Panc1 (cell line): ENCODE data around the gene FTCDNL1. TPM values are rescaled to one million over a fixed set of nuclear protein-coding genes. Genes with fewer than 3 reads are reported as not detected.

Experiments used
- ATAC-seq: fragments of 200-7000 bp; cut with Tn5 transposase; 2 replicates; pipeline ENCODE4 v1.9.1; 2020; ENCODE audit warnings: mild to moderate bottlenecking, moderate library complexity
- BruUV-seq: library from RNA; stranded (reverse); fragments of 400-500 nt; replicated peaks from 2 replicates; lab custom pipeline; 2021; lab: Mats Ljungman, UMichigan
- CTCF ChIA-PET: fragments of 300-600 bp; sonication (Branson Sonifier 250); formaldehyde crosslinking; loops from one replicate; lab custom pipeline; 2022; ENCODE audit warnings: antibody characterized with exemption; lab: Charles Lee
- POLR2A ChIA-PET: fragments of 300-600 bp; sonication (Branson Sonifier 250); formaldehyde crosslinking; loops from one replicate; lab custom pipeline; 2022; ENCODE audit warnings: antibody characterized with exemption; lab: Charles Lee
- DNase-seq: peaks from one replicate; pipeline ENCODE4 v3.0.0-alpha.2; 2010; ENCODE audit warnings: low read depth, low spot score
- H3K27ac ChIP-seq: 2 replicates; pipeline ENCODE4 v1.5.1; 2011; ENCODE audit warnings: mild to moderate bottlenecking, low read length, inconsistent platforms
- H3K27me3 ChIP-seq: fragments of 200-500 bp; sonication (Bioruptor generic); 2 replicates; pipeline ENCODE4 v1.6.0; 2014; ENCODE audit warnings: low read length, inconsistent platforms; ENCODE audit not compliant: control insufficient read depth, insufficient read depth
- H3K36me3 ChIP-seq: fragments of 200-500 bp; sonication (Bioruptor generic); 2 replicates; pipeline ENCODE4 v1.5.1; 2014; ENCODE audit warnings: inconsistent platforms, mild to moderate bottlenecking, low read length, moderate library complexity; ENCODE audit not compliant: control insufficient read depth, insufficient read depth
- H3K4me1 ChIP-seq: 2 replicates; pipeline ENCODE4 v1.5.1; 2011; ENCODE audit warnings: inconsistent platforms, mild to moderate bottlenecking, low read length, moderate library complexity; ENCODE audit not compliant: control insufficient read depth, insufficient read depth
- H3K4me3 ChIP-seq, 2 experiments: 2 replicates each; pipeline ENCODE4 v1.5.1; 2011 to 2012; ENCODE audit warnings: low read depth in 2 of 2, low read length in 2 of 2, mild to moderate bottlenecking in 2 of 2, inconsistent platforms in 1 of 2, moderate library complexity in 1 of 2
- H3K9me3 ChIP-seq: fragments of 200-500 bp; sonication (Bioruptor generic); 2 replicates; pipeline ENCODE4 v1.5.1; 2014; ENCODE audit warnings: low read depth, mild to moderate bottlenecking, inconsistent platforms, low read length, moderate library complexity; ENCODE audit not compliant: control insufficient read depth, insufficient read depth
- CTCF ChIP-seq: fragments of 450-650 bp; IDR thresholded peaks from 2 replicates; pipeline ENCODE4 v1.5.1; 2017; ENCODE audit warnings: mild to moderate bottlenecking
- POLR2AphosphoS5 ChIP-seq: IDR thresholded peaks from 2 replicates; pipeline ENCODE4 v1.6.1; 2012; ENCODE audit warnings: mild to moderate bottlenecking, low read depth, low read length, moderate library complexity
- SIN3A ChIP-seq: IDR thresholded peaks from 2 replicates; pipeline ENCODE4 v1.6.1; 2012; ENCODE audit warnings: low read depth, mild to moderate bottlenecking, low read length, moderate library complexity, borderline replicate concordance; ENCODE audit not compliant: insufficient read depth
- TCF7L2 ChIP-seq: IDR thresholded peaks from 2 replicates; pipeline ENCODE4 v1.6.1; 2011; ENCODE audit warnings: mild to moderate bottlenecking, low read depth, low read length, inconsistent platforms
- in situ Hi-C: cut with HindIII; loops from 2 replicates; pipeline ENCODE4 v1.10.0; 2016; ENCODE audit warnings: low sequenced_read_pairs, low pct_unique_long_range_greater_than_20kb
- intact Hi-C: fragments of 100-400 bp; cut with micrococcal nuclease; formaldehyde crosslinking; loops from one replicate; pipeline ENCODE4 v1.10.0; 2022; ENCODE audit not compliant: unreplicated experiment
- total RNA-seq: library from RNA; stranded (reverse); gene quantifications from one replicate; pipeline ENCODE4 v1.2.1, GENCODE V29; 2021; ENCODE audit not compliant: unreplicated experiment
- TF ChIP-seq, protein P1 (sequence below), 2 experiments: IDR thresholded peaks; 2 replicates each; pipeline ENCODE4 v1.6.1; 2011 to 2012; ENCODE audit warnings: low read depth in 2 of 2, control low read depth in 1 of 2, low read length in 1 of 2, mild to moderate bottlenecking in 1 of 2, moderate library complexity in 1 of 2; ENCODE audit not compliant: insufficient read depth in 1 of 2

The FTCDNL1 gene
- total RNA-seq, 1 experiment from 2014 or later = 2.8 TPM

GRCh38 chr2:199811346-199811745 lies 39.6 kb downstream of the FTCDNL1 start:
- Histone ChIP-seq H3K4me3 (no peak overlapping the region), H3K27ac (no peak overlapping the region), H3K9me3 (no peaks in the 10 kb centered on the region), H3K27me3 (no peaks in the 10 kb centered on the region), H3K36me3 (no peaks in the 10 kb centered on the region), H3K4me1 (no peaks in the 10 kb centered on the region; the same call in 1 of the 2 replicates)
- DNase-seq = no peak
- POLR2A ChIA-PET = no interaction called here
- BruUV-seq = no TSS peak
- TF ChIP-seq SIN3A (no peak), POLR2AphosphoS5 (no peak), TCF7L2 (no peak), CTCF (no peak)
- TF ChIP-seq, protein P1, sequence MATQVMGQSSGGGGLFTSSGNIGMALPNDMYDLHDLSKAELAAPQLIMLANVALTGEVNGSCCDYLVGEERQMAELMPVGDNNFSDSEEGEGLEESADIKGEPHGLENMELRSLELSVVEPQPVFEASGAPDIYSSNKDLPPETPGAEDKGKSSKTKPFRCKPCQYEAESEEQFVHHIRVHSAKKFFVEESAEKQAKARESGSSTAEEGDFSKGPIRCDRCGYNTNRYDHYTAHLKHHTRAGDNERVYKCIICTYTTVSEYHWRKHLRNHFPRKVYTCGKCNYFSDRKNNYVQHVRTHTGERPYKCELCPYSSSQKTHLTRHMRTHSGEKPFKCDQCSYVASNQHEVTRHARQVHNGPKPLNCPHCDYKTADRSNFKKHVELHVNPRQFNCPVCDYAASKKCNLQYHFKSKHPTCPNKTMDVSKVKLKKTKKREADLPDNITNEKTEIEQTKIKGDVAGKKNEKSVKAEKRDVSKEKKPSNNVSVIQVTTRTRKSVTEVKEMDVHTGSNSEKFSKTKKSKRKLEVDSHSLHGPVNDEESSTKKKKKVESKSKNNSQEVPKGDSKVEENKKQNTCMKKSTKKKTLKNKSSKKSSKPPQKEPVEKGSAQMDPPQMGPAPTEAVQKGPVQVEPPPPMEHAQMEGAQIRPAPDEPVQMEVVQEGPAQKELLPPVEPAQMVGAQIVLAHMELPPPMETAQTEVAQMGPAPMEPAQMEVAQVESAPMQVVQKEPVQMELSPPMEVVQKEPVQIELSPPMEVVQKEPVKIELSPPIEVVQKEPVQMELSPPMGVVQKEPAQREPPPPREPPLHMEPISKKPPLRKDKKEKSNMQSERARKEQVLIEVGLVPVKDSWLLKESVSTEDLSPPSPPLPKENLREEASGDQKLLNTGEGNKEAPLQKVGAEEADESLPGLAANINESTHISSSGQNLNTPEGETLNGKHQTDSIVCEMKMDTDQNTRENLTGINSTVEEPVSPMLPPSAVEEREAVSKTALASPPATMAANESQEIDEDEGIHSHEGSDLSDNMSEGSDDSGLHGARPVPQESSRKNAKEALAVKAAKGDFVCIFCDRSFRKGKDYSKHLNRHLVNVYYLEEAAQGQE (IDR thresholded peaks at IDR 0.05; ENCODE audit: insufficient read depth in 1 of 2, low read depth in 2 of 2, low read length in 1 of 2) = no peak
- intact Hi-C loops = no loop called here
- CTCF ChIA-PET = no interaction called here
- no peak for ATAC-seq
- in situ Hi-C loops = no loop called here

- Histone ChIP-seq H3K27me3 (no peaks in the 10 kb centered on the region), H3K4me3 (no peak overlapping the region), H3K4me1 (no peaks in the 10 kb centered on the region; the same call in 1 of the 2 replicates), H3K36me3 (no peaks in the 10 kb centered on the region), H3K9me3 (no peaks in the 10 kb centered on the region), H3K27ac (no peak overlapping the region)
- TF ChIP-seq POLR2AphosphoS5 (no peak), CTCF (no peak), SIN3A (no peak), TCF7L2 (no peak)
- TF ChIP-seq, protein P1 (IDR thresholded peaks at IDR 0.05; ENCODE audit: insufficient read depth in 1 of 2, low read depth in 2 of 2, low read length in 1 of 2) = no peak
- CTCF ChIA-PET = no interaction called here
- intact Hi-C loops = no loop called here
- POLR2A ChIA-PET = no interaction called here
- in situ Hi-C loops = no loop called here
- DNase-seq (no peak), ATAC-seq (no peak)
- BruUV-seq = no TSS peak
Measured at GRCh38 chr2:199810422-199811171, 40.4 kb downstream of the FTCDNL1 start.
